CD4-positive, alpha-beta T cell treated with Interleukin-6 at 100 ng/mL for 8 hours (primary cell): ENCODE data around the gene ADD3.

Source experiments
- DNase-seq: peaks from one replicate; pipeline ENCODE4 v3.0.0-alpha.2; 2020; ENCODE audit warnings: mixed read lengths, low spot score

ADD3 gene

GRCh38 chr10:110007701-110008517 lies at the start of gene ADD3:
ADD3 (plus strand) TSS chr10:110007984; CDS start chr10:110100654, 92,670 bp downstream.
- peak; percentile 91 for DNase-seq

GRCh38 chr10:109958059-109958458 lies 49.7 kb upstream of the ADD3 start:
- no peak for DNase-seq

DNA sequence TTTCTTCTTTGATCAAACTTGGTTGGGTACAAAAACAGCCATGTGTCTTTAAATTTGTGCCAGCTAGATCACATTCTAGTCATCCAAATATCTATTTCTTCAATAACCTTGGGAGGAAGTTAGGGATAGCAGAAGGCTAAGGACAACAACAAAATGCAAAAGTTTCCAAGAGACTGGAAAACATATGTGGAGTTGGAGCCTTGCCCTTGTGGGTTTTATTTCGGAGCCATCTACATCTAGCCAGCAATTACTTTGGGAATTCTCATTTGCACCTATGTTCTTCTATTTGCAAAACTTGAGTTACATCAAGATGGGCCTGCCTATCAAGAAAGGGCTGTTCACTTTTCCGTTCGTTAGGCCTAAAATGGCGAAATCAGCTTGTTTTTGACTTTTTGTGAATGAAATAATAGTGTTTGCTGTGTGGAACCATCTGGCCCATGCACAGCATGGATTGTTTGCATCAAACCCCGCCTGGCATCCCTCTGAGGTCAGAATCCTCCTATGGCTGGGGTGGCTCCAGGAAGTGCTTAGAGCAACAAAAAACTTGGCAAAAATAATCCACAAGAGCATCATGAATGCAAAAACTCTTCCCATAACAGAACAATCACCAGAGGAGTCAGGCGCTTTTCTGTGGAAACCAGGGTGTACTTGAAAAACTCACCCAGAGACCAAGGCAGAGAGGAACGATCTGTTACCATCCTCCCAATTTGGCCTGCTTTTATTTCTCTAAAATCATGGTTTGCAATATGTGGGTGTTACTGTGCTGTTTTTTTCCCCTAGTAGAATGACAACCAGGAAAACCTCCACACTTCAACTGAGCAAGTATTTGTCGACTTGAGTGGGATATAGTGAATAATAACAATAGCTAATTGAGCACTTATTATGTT lies 48.3 kb upstream of the ADD3 start:
- no peak for DNase-seq

GRCh38 chr10:109960682-109961081 lies 47.1 kb upstream of the ADD3 start:
- DNase-seq = no peak

- DNase-seq = no peak
Observed at GRCh38 chr10:109961174-109962001, 46.4 kb upstream of the ADD3 start.

DNA sequence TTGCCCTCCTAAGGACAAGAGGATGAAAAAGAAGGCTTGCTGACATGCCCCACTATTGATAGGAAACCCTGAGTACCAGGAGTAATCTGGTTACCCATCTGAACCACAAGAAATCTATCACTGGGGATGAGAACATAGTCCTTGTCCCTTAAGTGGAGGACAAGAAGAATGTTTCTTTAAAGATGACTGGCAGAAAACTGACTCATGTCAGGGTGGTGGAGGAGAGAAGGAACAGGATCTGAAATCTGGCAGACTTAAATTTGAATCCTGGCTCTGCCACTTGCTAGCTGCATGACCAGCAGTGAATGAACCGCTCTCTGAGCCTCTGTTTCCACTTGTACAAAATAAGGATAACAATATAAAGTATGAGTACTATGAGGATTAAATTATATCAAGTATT lies 45.5 kb upstream of the ADD3 start:
- DNase-seq = no peak

- DNase-seq = no peak
Observed at GRCh38 chr10:109963439-109963838, 44.3 kb upstream of the ADD3 start.

- DNase-seq = no peak
Observed at GRCh38 chr10:109964318-109964717, 43.5 kb upstream of the ADD3 start.

GRCh38 chr10:109966961-109967738 lies 40.6 kb upstream of the ADD3 start:
- DNase-seq = no peak

DNA sequence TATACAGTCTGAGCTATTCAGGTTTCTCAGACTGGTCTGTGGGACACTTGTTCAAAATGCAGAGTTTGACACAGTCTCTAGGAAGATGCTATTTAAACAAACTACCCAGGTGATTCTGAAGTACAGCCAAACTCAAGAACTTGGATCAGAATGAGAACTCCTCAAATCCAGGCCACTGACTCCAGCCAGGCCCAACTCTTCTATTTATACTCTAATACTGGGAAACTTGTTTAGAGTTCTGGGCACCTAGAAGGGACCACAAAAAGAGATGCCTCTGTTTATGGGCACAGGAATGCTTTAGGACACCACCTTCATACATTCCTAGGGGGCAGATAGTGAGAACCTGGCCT lies 40.1 kb upstream of the ADD3 start:
- DNase-seq = no peak

GRCh38 chr10:109968953-109969759 lies 38.6 kb upstream of the ADD3 start:
- no peak for DNase-seq

- no peak for DNase-seq
Observed at GRCh38 chr10:109969760-109970346, 37.9 kb upstream of the ADD3 start.

GRCh38 chr10:109971634-109972033 lies 36.1 kb upstream of the ADD3 start:
- no peak for DNase-seq

GRCh38 chr10:109972372-109973001 lies 35.3 kb upstream of the ADD3 start:
- DNase-seq = no peak

DNA sequence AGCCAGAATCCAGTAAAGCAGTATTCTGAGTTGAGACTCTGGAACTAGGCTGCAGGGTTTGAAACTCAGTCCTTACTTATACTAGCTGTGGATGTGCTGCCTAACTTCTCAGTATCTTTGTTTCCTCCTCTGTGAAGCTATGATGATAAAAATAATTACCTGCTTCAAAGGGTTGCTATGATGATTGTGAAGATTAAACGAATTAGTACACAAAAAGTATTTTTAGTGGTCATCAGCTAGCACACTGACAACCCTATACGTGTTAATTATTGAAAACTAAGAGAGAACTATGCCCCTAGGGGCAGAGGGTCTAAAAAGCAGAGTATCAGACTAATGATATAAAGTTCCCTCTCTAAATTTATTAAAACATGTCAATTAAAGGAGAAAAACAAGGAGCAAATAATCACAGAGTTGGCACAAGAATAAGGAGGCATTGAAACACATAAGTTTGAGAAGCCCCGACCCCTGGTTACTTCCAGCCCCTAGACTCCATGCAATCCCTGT lies 34.4 kb upstream of the ADD3 start:
- no peak for DNase-seq

- no peak for DNase-seq
Observed at GRCh38 chr10:109974504-109975191, 33.1 kb upstream of the ADD3 start.

DNA sequence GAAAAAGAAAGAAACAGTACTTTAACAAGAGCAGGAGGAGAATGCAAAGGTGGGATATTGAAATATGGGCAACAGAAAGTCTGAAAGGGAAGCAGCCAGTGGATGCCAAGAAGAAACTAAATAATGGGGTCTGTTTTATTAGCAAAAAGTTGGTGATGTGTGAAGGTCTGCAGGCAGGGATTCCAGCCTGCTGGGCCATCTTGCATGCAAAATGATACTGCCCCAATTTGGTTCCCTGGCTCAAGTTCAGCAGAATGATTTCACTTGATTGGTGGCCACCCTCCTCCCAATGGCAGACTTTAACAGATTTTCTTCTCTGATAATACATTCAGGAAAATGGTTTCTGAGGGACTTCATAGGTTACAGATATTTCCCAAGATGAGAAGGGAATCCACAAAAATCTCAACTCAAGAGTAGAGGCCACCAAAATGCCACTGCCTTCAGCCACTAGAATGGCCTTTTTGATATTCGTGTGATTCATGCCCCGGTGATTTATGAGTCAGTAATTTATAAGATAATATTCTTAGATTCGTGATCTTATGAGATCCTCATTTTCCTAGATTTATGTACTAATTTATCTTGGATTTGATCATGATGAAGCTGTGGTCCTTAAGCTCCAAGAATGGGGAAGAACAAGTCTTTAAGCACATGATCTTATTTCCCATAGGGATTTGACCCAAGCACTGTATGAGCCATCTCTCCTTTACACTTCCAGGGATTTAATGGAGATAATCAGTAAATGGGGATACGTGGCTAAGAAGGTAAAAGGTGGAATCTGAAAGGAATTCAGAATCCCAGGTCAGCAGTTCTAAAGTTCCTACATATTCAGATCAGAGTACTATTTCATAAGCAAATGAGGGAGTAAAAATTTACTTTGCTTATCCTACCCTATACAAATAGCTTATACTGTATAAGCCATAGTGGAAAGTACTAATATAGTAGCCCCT lies 32.3 kb upstream of the ADD3 start:
- no peak for DNase-seq

- no peak for DNase-seq
Observed at GRCh38 chr10:109976681-109977080, 31.1 kb upstream of the ADD3 start.
